K562 (cell line): ENCODE data around the gene IFT22.

Experiments used
- CAMTA2 ChIP-seq: fragments of 250-450 bp; sonication (Bioruptor Pico); conservative IDR thresholded peaks from 2 replicates; pipeline ENCODE4 v1.5.1; 2022
- CEBPB ChIP-seq: fragments of 450-650 bp; IDR thresholded peaks from 2 replicates; pipeline ENCODE4 v1.6.1; 2016; ENCODE audit warnings: missing genetic modification characterization, missing compliant biosample characterization
- CREM ChIP-seq: IDR thresholded peaks from 2 replicates; pipeline ENCODE4 v1.6.1; 2014; ENCODE audit warnings: antibody characterized with exemption, low read depth
- CTCF ChIP-seq, 3 experiments: IDR thresholded peaks in 2 of 3; conservative IDR thresholded peaks in 1 of 3; 2 replicates each; pipeline ENCODE4 v1.5.1; 2011 to 2012; ENCODE audit warnings: low read length in 3 of 3, mild to moderate bottlenecking in 3 of 3, control low read depth in 2 of 3, improper control_type of control experiment in 1 of 3, inconsistent platforms in 1 of 3, low read depth in 1 of 3, mixed read lengths in 1 of 3, moderate library complexity in 1 of 3; ENCODE audit not compliant: insufficient read depth in 2 of 3
- EZH2 ChIP-seq: IDR thresholded peaks from 2 replicates; pipeline ENCODE4 v1.6.1; 2012; ENCODE audit warnings: low read depth, mild to moderate bottlenecking, inconsistent platforms, low read length, borderline replicate concordance
- KLF6 ChIP-seq: fragments of 250-450 bp; sonication (Bioruptor Pico); IDR thresholded peaks from 2 replicates; pipeline ENCODE4 v1.4.0; 2020; ENCODE audit warnings: mild to moderate bottlenecking, moderate library complexity, borderline replicate concordance
- MAFK ChIP-seq: IDR thresholded peaks from 2 replicates; pipeline ENCODE4 v1.6.1; 2011; ENCODE audit warnings: low read length, improper control_type of control experiment
- NFE2L1 ChIP-seq: fragments of 450-650 bp; IDR thresholded peaks from 2 replicates; pipeline ENCODE4 v1.6.1; 2016; ENCODE audit warnings: missing genetic modification characterization, low read depth, mild to moderate bottlenecking, missing compliant biosample characterization, moderate library complexity, borderline replicate concordance
- VEZF1 ChIP-seq: fragments of 200-800 bp; sonication (Bioruptor generic); IDR thresholded peaks from 2 replicates; pipeline ENCODE4 v1.6.1; 2017; ENCODE audit warnings: missing genetic modification characterization, missing compliant biosample characterization
- ZNF592 ChIP-seq: fragments of 450-650 bp; IDR thresholded peaks from 2 replicates; pipeline ENCODE4 v1.6.1; 2017; ENCODE audit warnings: antibody characterized with exemption, mild to moderate bottlenecking

DNA sequence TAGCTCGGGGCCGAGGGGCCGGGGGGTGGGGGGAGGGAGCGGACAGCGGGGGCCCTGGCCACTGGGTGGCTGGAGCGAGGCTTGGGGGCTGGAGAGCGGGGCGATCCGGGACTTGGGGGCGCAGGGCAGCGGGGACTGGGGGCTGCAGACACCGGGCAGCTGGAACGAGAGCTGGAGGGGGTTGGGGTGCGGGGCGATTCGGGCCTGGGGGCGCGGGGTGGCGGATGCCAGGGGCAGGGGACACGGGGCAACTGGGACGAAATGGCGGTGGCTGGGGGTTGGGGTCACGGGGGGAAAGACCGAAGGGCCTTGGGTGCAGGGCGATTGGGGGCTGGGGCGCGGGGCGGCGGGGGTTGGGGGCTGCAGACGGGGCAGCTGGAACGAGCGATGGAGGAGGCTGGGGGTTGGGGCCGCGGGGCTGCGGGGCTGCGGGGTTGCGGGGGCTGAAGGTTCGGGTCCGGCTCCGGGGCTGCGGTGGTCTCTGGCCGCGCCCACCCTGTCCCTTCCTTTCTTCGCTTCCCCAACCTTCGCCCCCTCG lies 41.7 kb upstream of the IFT22 start:
- TF ChIP-seq CREM: no peak
- no peak for TF ChIP-seq VEZF1 (CRISPR knock-in tag)
- TF ChIP-seq CEBPB (tag): no peak
- no peak for TF ChIP-seq MAFK
- TF ChIP-seq CTCF (IDR thresholded peaks at IDR 0.05 in 2 of 3, conservative IDR thresholded peaks at IDR 0.05 in 1 of 3; ENCODE audit: insufficient read depth in 2 of 3, low read depth in 1 of 3, low read length in 3 of 3): no peak
- TF ChIP-seq NFE2L1 (tag): no peak
- TF ChIP-seq ZNF592: no peak
- no peak for TF ChIP-seq KLF6 (CRISPR knock-in tag)
- TF ChIP-seq EZH2: no peak
- TF ChIP-seq CAMTA2 (CRISPR knock-in tag): no peak
